GM18508 (cell line): Measurements from ENCODE around the gene CACNB4.
A peak's percentile ranks its signal among the peaks of the same experiment; 100 is the strongest.

Experiments used
- ATAC-seq: cut with Tn5 transposase; IDR thresholded peaks from one replicate; pipeline ENCODE4 v1.9.1; 2021; ENCODE audit warnings: moderate number of reproducible peaks; ENCODE audit not compliant: insufficient read depth, unreplicated experiment

The CACNB4 gene

GRCh38 chr2:152055366-152056108 is 43.3 kb downstream of the CACNB4 start:
- ATAC-seq = no peak

DNA sequence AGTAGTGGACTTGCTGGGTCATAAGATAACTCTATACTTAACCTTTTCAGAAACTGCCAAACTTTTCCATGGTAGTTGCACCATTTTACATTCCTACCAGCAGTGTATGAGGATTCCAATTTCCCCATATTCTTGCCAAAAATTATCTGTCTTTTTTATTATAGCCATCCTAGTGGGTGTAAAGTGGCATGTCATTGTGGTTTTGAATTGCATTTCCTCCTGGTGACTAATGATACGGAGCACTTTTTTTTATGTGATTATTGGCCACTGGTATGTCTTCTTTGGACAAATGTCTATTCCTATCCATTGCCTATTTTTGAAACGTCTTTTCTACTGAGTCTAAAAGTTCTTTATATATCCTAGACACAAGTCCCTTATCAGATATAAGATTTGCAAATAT is 44.3 kb downstream of the CACNB4 start:
- no peak for ATAC-seq

GRCh38 chr2:152051436-152051835 is 47.4 kb downstream of the CACNB4 start:
- no peak for ATAC-seq

- ATAC-seq = no peak
Measured at GRCh38 chr2:152050915-152051314, 47.9 kb downstream of the CACNB4 start.

DNA sequence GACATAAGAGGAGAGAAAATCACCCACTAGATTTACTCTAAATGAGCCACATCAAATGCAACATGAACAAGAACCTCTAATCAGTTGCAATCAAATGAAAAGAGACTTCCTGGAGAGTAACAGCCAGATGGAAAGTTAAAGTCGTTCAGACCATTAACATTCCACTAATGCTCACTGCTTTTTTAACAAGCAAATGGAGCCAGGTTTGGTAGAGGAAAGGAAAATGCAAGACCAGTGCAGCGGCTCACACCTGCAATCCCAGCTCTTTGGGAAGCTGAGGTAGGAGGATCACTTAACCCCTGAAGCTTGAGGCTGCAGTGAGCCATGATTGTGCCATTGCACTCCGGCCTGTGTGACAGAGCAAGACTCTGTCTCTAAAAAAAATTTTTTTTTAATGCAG is 48.5 kb downstream of the CACNB4 start:
- ATAC-seq = no peak

DNA sequence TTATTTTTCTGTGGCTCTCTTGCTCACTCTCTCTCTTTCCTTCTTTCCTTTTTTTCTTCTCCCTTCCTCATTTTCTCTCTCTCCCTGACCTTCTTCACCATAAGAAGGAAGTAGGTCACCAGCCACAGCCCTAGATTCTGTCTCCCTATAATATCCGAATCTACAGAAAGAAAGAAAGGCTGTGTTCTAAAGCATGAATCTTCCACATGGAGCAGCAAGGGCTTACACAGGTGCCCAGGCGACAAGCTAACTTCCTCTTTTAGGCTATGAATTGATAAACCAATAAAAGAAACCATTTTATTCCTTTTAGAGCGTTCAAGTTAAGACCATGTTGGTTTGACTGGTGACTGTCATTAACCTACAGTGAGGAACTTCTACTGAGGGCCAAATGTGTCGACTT is 49.3 kb downstream of the CACNB4 start:
- no peak for ATAC-seq

- ATAC-seq = no peak
Measured at GRCh38 chr2:152047824-152048471, 50.9 kb downstream of the CACNB4 start.

DNA sequence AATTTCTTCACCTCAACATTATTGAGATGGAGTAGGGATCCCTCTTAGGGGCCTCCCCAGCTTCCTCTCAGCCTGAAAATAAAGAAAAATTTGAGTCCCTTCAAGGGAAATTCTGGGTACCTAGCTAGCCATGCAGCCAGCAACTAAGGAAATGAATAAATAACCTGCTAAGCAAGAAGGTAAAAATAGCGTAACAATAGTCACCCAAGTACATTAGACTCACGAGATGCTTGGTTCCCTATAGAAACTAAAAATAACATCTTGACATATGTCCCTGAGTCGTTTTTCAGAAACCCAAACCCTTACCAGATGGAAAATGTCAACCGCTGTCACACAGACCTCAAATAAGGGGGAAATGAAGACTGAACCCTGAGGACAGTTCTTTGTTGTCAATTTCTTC is 51.9 kb downstream of the CACNB4 start:
- ATAC-seq = peak; percentile 62

- no peak for ATAC-seq
Measured at GRCh38 chr2:152042636-152043615, 55.9 kb downstream of the CACNB4 start.

GRCh38 chr2:152038441-152038958 is 60.3 kb downstream of the CACNB4 start:
- no peak for ATAC-seq

DNA sequence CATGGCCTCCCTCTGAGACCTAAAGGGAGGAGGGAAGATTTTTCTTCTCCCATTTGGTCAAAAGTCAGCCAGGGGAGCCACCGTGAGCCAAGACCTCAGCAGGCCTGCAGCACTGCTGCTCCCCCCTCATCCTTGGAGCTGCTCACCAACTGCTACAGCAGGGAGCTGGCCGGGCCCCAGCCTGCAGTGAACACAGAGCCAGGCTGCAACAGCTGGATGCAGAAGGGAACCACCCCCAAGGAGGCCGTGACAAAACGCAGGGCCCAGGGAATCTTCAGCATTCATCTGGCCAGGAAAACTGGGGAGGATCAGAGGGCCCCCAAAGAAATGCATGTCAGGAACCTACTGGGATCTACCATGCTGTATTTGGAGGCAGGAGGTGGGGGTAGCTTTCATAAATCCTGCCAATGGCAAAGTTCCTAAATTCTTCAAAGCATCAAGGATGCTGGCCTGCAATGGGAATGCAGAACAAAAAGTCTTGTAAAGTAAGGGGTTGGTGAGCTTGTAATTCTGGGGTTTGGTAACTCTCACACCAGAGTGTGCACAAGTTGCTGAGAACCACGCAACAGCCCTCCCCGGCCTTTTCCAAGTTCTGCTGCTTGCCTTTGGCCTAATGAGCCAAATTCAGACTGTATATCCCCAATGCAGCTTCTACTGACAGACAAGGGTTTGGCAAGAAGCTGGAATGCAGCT is 61.0 kb downstream of the CACNB4 start:
- no peak for ATAC-seq

DNA sequence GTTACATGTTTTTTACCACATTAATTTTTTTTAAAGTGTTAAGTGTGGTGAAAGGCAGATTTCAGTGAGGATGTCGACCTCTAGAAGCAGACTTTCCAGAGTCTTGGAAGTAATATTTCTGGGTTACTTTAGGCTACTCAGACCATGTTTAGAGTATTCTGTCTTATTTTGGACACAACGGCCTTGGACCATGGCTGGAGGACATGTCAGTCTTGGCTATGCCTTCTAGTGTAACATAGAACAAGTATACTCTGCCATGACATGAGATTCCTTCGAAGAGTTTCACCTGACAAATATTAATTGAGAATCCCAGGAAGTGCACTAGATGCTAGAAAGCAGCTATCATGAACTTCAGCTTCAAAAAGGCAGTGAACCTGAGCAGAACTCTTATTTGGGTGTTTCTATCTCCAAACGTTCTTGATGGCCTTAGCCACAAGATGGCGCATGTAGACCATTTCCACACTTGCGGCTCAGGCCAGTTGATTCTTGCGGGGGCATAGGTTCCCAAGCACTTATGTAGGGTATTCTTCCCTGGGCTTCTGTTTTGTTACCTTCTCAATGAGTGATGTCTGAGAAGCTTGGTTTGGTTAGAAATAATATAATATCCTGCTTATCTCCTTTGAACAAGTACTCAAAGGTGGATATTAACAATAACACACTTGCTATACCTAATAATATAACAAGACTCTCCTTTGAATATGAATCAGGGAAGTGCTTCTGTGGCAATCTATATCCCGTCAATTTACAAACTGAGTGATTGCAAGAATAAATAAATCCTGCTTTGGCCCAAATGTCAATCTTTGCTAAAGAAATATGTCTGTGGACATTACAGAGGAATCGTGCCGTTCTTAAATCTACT is 62.0 kb downstream of the CACNB4 start:
- ATAC-seq = no peak

DNA sequence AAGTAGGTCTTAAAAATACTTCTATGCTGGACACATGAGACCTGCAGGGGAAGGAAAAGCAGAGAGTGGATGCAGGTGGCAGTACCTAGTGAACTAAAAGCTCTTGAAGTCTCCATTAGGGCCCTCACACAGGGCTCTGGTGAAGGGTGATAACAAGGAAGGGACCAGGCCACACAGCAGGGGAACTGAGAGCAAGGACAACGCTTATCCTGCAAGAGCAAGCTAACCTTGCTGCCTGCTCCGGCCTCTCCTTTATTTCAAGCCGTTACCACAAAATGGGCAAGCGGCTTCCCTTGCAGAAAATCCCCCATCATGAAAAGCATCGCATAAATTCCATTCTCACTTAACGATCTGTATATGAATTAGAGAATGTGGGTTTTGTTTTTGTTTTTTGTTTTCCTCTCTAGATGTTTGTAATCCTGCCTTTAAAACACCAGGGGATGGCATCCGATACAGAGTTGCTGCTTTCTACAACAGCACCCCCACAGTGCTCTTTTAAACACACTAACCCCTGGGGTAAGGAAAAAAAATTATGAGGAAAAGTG is 64.5 kb downstream of the CACNB4 start:
- ATAC-seq = no peak

GRCh38 chr2:152033011-152033925 is 65.6 kb downstream of the CACNB4 start:
- no peak for ATAC-seq

DNA sequence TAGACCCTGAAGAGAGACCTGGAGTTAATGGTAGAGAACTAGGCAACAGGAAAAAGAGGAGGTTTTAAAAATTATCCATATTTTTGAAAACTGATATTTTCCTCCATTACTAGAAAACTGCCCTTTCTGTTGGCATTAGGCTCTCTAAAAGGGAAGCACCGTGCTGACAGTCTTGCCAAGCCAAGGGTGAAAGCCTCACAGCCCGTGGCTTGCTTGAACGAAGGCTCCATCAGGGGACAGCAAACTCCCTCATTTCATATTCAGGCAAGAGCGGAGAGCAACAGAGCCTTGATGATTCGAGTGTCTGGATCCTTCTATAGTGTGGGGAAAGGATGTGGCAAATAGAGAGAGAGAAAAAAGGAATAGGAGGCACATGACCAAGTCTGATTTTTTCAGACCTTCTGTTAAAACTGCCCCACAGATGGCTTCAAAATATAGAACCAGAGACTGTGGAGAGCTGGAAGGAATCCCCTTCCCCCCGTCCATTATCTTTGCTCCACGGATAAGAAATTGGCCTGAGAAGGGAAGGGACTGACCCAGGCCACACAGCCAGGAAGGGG is 67.0 kb downstream of the CACNB4 start:
- ATAC-seq = no peak

DNA sequence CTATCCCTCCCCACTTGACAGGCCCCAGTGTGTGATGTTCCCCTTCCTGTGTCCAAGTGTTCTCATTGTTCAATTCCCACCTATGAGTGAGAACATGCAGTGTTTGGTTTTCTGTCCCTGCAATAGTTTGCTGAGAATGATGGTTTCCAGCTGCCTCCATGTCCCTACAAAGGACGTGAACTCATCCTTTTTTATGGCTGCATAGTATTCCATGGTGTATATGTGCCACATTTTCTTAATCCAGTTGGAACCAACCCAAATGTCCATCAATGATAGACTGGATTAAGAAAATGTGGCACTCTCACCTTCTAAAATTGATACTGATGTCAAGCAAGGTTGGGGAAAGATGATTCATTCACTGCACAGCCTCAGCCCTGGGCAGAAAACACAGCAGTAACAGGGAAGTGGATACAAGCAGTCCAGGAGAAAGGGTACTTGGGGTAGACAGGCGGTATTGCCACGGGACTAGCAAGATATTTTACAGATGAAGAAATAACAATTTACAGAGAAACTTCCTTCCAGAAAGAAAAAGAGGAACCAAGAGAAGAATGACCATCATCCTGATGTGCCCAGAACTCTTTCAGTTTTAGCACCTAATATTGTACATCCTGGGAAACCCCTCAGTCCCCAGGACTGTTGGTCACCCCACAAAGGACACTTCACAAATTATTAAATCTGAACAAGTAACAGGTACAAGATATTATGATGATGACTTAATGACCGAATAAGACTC is 68.1 kb downstream of the CACNB4 start:
- ATAC-seq = peak; percentile 50
